GM18909 (cell line): Measurements from ENCODE around the gene TP53BP2.

Source experiments
- ATAC-seq: cut with Tn5 transposase; IDR thresholded peaks from one replicate; pipeline ENCODE4 v1.9.1; 2021; ENCODE audit warnings: mild to moderate bottlenecking; ENCODE audit not compliant: unreplicated experiment, poor library complexity

The TP53BP2 gene

DNA sequence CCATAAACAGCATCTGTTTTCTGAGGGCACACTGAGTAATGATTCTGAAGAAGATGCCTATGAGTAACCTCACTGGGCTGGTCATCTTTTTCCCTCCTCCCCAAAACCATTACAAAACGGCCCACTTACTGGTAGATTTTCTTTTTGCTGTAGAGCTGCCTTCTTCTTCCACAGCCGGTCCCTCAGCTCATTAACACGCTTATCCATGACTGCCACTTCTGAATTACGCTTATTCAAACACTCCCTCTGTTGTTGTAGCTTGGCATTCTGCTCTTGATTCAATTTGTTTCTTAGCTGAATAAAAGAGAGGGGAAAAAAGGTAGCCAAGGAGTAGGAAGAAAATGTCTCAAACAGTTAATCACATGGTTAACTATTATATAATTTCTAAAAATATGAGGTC lies 43.1 kb downstream of the TP53BP2 start:
- ATAC-seq, result no peak

DNA sequence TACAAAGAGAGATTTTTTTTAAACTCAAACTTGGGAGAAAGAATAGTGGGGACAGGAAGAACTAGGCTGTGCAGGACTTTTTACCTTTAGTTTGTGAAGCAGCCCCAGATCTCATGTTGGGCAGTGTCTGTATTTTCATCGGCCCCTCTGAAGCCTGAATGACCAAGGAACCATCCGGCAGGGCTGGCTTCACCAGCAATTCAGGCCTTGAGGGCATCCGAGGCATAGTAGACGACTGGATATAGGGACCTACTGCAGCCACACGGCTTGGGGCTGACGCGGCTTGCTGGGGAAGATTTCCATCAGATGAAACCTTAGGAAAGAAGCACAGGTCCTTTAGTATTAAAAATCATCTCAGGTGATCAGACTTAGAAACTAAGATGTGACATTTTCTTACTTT lies 43.7 kb downstream of the TP53BP2 start:
- ATAC-seq, result no peak

- ATAC-seq, result no peak
Measured at GRCh38 chr1:223796210-223796609, 49.5 kb downstream of the TP53BP2 start.

DNA sequence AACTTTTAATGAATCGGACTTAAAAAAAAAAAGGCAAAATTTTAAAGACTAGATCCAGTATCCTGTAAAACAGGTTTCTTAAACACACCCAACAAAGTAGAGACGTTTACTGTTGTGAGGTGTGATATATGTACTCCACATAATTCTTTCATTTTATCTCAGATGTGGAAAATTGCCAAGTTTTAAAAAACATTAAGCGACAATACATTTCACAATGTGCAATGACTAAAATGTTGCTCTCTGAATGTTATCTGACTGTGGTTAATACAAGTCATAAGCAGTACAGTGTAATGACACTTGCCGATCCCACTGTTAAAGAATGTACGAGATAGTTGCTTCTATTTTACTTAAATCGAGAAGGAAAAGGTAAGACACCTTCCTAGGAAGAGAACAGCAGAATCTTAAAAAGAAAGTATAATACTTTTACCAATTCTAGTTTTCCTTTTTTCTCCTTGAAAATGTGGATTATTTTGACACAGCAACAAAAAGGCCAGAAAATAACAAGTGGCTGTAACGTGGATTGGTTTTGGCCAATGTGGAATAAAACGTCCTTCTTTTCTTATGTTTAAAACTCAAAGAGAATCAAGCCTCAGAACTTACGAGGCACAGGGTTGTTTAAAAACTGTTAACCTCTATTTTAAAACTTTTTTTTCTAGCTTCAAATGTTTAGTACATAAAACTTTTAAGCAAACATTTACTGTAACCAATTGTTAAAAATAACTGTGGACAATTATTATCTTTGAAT lies 51.4 kb downstream of the TP53BP2 start:
- no peak for ATAC-seq

- ATAC-seq, result no peak
Measured at GRCh38 chr1:223793716-223794115, 52.0 kb downstream of the TP53BP2 start.

- no peak for ATAC-seq
Measured at GRCh38 chr1:223792046-223792445, 53.7 kb downstream of the TP53BP2 start.

- no peak for ATAC-seq
Measured at GRCh38 chr1:223788746-223789415, 56.9 kb downstream of the TP53BP2 start.

GRCh38 chr1:223785808-223786207 lies 59.9 kb downstream of the TP53BP2 start:
- no peak for ATAC-seq

DNA sequence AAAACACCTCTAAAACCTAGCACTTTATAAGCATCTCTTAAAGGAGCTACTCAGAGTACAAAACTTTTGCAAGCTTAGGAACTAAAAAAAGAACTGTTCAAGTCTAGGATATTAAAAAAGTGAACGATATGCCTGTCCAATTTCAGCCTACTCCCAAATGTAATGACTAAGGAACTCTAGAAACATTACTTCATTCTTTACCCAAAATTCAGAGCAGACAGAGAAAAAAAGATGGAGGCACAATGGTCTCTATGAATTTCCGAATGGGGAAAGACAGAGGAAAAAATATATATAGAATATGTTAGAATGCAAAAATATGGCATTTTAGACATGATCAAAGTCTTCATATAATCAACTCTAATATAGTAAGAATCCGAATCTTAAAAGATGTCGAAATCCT lies 61.2 kb downstream of the TP53BP2 start:
- no peak for ATAC-seq

DNA sequence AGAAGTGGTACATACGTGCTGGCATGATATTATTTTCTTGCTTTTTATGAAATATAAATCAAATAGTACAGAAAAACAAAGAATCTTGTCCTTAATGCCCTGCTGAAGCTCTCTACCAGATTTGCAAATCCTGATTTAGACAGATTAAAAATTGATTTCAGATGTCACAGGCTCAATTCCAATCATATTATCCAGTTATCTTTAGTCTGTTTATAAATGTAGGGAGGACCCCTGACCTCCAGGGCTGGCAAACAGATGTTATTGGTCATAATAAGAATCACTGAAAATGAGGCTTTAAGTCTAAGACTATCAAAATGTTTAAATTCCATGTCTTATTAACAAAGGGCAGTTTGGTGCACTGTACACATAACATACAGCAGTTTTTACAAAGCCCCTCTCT lies 62.1 kb downstream of the TP53BP2 start:
- no peak for ATAC-seq

- no peak for ATAC-seq
Measured at GRCh38 chr1:223780949-223781348, 64.8 kb downstream of the TP53BP2 start.

GRCh38 chr1:223780318-223780717 lies 65.4 kb downstream of the TP53BP2 start:
- ATAC-seq, result no peak

DNA sequence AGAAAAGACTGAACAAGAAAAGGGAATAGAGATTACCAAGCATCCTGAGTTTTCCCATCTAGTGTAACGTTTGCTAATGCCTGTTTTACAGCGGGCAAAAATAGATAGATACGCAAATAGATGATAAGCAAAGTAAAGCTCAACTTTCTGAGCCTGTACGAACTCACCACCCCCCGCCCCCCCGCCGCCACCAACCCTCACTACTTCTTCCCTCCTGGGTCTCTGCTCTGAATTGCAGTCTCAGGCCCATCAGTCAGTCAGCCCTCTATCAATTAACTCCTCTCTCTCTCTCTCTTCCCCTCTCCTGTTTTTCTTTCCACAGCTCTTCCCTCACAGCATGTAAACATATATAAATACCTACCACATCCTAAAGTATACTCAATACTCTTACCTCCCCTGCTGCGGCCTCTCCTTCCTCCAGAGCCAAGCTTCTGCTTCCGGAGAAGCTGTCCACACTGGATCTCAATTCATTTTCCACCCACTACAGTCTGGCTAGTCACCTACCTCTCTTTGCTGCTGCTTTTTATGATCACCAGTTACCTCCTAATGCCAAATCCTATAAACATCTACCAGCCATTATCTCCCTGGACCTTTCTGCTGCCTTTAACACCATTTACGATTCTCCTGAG lies 68.8 kb downstream of the TP53BP2 start:
- no peak for ATAC-seq

DNA sequence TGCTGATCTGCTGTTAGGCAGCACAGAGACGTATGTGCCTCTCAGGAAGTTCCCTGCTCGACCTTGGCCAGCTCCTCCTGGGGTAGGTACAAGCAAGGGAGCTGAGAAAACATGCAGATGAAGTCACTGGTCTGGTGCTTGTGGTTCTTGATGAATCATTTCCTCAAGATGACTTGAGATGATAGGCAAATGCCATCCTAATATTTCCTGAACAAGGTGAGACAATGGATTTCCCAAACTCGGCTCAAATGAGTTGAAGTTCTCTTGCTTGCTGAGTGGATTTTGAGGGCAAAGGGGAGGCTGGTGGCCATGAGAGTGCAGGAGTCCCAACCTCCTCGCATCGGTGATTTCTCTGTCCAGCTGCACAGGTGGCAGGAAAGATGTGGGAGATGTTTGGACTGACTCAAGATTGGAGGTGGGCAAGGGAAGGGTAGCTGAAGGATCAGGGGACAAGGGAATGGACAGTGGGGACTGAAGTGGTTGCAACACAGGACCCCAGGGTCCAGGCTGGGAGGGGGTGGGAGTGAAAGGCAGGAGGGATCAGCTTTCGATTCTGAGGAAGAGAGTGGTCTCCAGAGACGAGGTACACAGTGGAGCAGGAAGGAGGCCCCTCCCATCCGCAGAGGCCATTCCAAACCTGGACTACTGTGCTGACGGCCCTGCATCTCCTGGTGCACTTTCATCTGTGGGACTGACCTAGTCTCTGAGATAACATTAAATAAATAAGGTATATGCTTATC lies 69.5 kb downstream of the TP53BP2 start:
- ATAC-seq, result no peak

DNA sequence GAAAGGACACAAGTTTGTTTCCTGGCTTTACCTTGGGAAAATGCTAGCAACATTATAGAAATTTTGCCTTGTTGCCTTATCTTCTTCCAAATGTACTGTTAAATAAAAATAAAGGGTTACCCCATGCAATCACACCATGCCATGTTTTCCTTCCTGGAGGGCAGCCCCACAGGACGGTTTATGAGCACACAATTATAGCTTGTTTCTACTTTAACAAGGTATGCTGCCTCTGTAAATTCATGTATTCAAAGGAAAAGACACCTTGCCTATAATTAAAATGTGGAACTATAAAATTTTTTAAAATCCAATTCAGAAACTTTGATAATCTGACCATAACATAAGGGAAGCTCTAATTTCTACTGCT lies 70.1 kb downstream of the TP53BP2 start:
- ATAC-seq, result no peak

DNA sequence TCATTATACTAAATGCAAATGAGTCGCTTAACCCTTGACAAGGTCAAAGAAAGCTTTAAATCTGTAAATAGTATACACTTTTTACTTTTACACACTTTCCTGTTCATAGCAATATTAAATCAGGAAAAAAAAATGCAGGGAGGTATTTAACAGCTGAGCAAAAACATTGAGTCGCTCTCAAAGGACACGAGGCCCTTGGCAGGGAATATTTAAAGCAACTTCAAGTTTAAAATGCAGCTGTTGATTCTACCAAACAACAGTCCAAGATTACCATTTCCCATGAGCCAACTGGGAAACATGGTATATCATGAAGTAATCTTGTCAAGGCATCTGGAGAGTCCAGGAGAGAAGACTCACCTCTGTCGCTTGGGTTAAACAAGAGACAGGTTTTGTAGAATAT lies 70.7 kb downstream of the TP53BP2 start:
- no peak for ATAC-seq

DNA sequence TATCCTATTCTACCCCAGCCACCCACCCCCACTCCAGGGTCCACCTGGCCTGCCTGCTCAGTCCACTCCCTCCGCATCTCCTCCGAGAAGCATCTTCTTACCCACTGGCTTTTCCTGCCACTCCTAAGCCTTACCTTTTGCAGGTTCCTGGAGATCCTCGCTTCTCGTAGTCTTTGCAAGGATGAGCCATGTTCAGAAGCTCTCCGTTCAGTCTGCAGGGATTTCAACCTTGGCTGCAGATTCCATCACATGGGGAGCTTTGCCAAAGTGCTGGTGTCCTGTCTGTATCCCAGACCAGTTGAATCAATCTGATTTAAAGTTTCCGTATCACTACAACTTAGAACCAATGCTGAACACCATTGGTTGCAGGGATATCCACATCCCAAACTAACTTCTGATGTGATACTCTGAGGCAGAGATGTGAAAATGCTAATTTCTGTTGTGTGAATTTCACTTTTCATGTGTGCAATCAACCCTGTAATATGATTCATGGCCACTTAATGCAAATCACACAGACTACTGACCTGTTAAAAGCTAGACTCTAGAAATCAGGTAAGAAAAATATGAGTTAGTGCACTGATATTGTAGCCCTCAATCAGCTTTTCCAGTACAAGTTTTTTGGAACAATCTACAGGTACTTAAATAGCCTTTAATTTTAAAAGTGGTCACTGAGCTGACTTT lies 71.5 kb downstream of the TP53BP2 start:
- ATAC-seq, result no peak

- no peak for ATAC-seq
Measured at GRCh38 chr1:223772771-223773160, 73.0 kb downstream of the TP53BP2 start.

GRCh38 chr1:223771814-223772770 lies 73.7 kb downstream of the TP53BP2 start:
- ATAC-seq, result no peak
